K562 (cell line): ENCODE results near the gene FAM53A. TPM values are rescaled to one million over a fixed set of nuclear protein-coding genes. Genes with fewer than 3 reads are reported as not detected.

Experiments used
- BACH1 ChIP-seq: fragments of 200-800 bp; sonication (Bioruptor generic); IDR thresholded peaks from 2 replicates; pipeline ENCODE4 v1.6.1; 2016; ENCODE audit warnings: missing genetic modification characterization, missing compliant biosample characterization
- HNRNPH1 ChIP-seq: fragments of 200-400 bp; formaldehyde crosslinking; optimal IDR thresholded peaks from 2 replicates; pipeline ENCODE3; 2017; ENCODE audit warnings: low read depth, mild to moderate bottlenecking, low read length, moderate library complexity
- HNRNPUL1 ChIP-seq: fragments of 200-400 bp; formaldehyde crosslinking; IDR thresholded peaks from 2 replicates; pipeline ENCODE4 v1.6.1; 2017; ENCODE audit warnings: low read length
- KLF6 ChIP-seq: fragments of 250-450 bp; sonication (Bioruptor Pico); IDR thresholded peaks from 2 replicates; pipeline ENCODE4 v1.4.0; 2020; ENCODE audit warnings: mild to moderate bottlenecking, moderate library complexity, borderline replicate concordance
- NR4A1 ChIP-seq, 2 experiments: fragments of 250-450 bp in 1 of 2; fragments of 450-650 bp in 1 of 2; sonication (Bioruptor Pico) in 1 of 2; IDR thresholded peaks; 2 replicates each; pipeline versions ENCODE4 v1.4.0 to v1.6.1; 2016 to 2020; ENCODE audit warnings: mild to moderate bottlenecking in 2 of 2, missing compliant biosample characterization in 1 of 2, missing genetic modification characterization in 1 of 2, moderate library complexity in 1 of 2
- STAG1 ChIP-seq: sonication (generic); formaldehyde crosslinking; IDR thresholded peaks from 2 replicates; pipeline ENCODE4 v1.5.0; 2020; ENCODE audit warnings: missing genetic modification reagents, borderline replicate concordance
- polyA plus RNA-seq, 8 experiments: library from polyadenylated mRNA; depleted of rRNA in 4 of 8; stranded (reverse) in 5 of 8; unstranded in 3 of 8; fragments of >200 nt; fragmentation: Nextera tagmentation in 2 of 8; fragmentation: Illumina TruSeq in 1 of 8; extraction: Ambion mirVana in 2 of 8; extraction: Trizol in 1 of 8; gene quantifications; 2 replicates each; pipeline versions ENCODE4 v1.2.1 to v1.2.3, GENCODE V29; 2011 to 2014; ENCODE audit warnings: inconsistent platforms in 1 of 8, missing spikeins in 1 of 8
- total RNA-seq, 7 experiments: library from RNA; depleted of rRNA in 6 of 7; stranded (reverse); fragments of >200 nt in 6 of 7; fragmentation: Illumina TruSeq in 2 of 7; extraction: Trizol in 2 of 7; gene quantifications; 2 replicates each; pipeline versions ENCODE4 v1.2.1 to v1.2.3, GENCODE V29; 2011 to 2021; ENCODE audit warnings: low replicate concordance in 1 of 7
- TF ChIP-seq, protein P1 (sequence below), 2 experiments: fragments of 450-650 bp in 1 of 2; sonication (generic) in 1 of 2; formaldehyde crosslinking in 1 of 2; IDR thresholded peaks; 2 replicates each; pipeline versions ENCODE4 v1.7.1 to v1.9.0; 2016 to 2022; ENCODE audit warnings: inconsistent platforms in 1 of 2, mild to moderate bottlenecking in 1 of 2, missing genetic modification reagents in 1 of 2
- TF ChIP-seq, protein P2 (sequence below): fragments of 250-450 bp; sonication (Bioruptor Pico); IDR thresholded peaks from 2 replicates; pipeline ENCODE4 v1.8.0; 2022; ENCODE audit warnings: inconsistent platforms
- TF ChIP-seq, protein P3 (sequence below): sonication (generic); formaldehyde crosslinking; IDR thresholded peaks from 2 replicates; pipeline ENCODE4 v1.8.0; 2022; ENCODE audit warnings: mild to moderate bottlenecking, missing genetic modification reagents

FAM53A gene
- total and polyA plus RNA-seq, 9 of the 15 experiments (the other 6 are each of a cell fraction or from before 2014, with no cell fraction given), result 0.53 to 2.7 (median 1.4) TPM; not detected in 2

DNA sequence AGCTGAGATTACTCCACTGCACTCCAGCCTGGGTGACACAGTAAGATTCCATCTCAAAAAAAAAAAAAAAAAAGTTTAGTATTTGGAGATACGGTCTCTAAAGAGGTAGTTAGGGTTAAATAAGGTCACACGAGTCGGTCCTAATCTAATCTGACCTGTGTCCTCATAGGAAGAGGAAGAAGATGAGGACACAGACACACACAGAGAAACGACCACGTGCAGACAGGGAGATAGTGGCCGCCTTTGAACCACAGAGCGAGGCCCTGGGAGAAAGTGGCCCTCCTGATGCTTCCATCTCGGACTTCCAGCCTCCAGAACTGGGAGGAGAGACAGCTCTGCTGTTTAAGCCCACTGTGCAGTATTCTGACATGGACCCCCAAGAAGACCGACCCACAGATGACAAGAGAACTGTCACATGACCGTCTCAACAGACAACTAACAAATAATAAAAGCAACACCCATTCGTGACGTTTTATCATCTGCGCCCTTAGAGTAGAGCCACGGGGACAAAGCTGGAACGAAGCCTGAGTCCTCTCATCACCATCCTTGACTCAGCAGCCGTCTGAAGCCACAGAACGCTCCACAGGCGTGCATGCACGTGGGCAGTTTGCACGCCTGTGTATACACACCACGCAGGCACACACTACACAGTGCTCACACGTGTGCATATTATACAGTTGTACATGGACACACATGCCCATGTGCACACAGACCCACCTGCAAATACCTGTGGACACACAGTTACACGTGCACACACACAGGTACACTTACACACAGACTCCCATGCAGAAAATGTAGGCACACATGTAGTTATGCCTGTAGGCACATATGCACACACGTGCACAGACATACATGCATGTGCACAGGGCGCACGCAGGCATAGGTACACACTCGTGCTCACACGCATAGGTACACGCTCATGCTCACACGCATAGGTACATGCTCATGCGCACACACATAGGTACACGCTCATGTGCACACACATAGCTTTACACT, 51.7 kb downstream of the FAM53A start (continued):
- TF ChIP-seq, protein P1, sequence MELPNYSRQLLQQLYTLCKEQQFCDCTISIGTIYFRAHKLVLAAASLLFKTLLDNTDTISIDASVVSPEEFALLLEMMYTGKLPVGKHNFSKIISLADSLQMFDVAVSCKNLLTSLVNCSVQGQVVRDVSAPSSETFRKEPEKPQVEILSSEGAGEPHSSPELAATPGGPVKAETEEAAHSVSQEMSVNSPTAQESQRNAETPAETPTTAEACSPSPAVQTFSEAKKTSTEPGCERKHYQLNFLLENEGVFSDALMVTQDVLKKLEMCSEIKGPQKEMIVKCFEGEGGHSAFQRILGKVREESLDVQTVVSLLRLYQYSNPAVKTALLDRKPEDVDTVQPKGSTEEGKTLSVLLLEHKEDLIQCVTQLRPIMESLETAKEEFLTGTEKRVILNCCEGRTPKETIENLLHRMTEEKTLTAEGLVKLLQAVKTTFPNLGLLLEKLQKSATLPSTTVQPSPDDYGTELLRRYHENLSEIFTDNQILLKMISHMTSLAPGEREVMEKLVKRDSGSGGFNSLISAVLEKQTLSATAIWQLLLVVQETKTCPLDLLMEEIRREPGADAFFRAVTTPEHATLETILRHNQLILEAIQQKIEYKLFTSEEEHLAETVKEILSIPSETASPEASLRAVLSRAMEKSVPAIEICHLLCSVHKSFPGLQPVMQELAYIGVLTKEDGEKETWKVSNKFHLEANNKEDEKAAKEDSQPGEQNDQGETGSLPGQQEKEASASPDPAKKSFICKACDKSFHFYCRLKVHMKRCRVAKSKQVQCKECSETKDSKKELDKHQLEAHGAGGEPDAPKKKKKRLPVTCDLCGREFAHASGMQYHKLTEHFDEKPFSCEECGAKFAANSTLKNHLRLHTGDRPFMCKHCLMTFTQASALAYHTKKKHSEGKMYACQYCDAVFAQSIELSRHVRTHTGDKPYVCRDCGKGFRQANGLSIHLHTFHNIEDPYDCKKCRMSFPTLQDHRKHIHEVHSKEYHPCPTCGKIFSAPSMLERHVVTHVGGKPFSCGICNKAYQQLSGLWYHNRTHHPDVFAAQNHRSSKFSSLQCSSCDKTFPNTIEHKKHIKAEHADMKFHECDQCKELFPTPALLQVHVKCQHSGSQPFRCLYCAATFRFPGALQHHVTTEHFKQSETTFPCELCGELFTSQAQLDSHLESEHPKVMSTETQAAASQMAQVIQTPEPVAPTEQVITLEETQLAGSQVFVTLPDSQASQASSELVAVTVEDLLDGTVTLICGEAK (IDR thresholded peaks at IDR 0.05), result no peak
- TF ChIP-seq, protein P1 (CRISPR knock-in tag; IDR thresholded peaks at IDR 0.05), result no peak
- no peak for TF ChIP-seq NR4A1 (CRISPR knock-in tag; IDR thresholded peaks at IDR 0.05)
- TF ChIP-seq NR4A1 (tag; IDR thresholded peaks at IDR 0.05), result no peak
- no peak for TF ChIP-seq STAG1
- TF ChIP-seq, protein P2, sequence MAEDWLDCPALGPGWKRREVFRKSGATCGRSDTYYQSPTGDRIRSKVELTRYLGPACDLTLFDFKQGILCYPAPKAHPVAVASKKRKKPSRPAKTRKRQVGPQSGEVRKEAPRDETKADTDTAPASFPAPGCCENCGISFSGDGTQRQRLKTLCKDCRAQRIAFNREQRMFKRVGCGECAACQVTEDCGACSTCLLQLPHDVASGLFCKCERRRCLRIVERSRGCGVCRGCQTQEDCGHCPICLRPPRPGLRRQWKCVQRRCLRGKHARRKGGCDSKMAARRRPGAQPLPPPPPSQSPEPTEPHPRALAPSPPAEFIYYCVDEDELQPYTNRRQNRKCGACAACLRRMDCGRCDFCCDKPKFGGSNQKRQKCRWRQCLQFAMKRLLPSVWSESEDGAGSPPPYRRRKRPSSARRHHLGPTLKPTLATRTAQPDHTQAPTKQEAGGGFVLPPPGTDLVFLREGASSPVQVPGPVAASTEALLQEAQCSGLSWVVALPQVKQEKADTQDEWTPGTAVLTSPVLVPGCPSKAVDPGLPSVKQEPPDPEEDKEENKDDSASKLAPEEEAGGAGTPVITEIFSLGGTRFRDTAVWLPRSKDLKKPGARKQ (CRISPR knock-in tag), result no peak
- TF ChIP-seq, protein P3, sequence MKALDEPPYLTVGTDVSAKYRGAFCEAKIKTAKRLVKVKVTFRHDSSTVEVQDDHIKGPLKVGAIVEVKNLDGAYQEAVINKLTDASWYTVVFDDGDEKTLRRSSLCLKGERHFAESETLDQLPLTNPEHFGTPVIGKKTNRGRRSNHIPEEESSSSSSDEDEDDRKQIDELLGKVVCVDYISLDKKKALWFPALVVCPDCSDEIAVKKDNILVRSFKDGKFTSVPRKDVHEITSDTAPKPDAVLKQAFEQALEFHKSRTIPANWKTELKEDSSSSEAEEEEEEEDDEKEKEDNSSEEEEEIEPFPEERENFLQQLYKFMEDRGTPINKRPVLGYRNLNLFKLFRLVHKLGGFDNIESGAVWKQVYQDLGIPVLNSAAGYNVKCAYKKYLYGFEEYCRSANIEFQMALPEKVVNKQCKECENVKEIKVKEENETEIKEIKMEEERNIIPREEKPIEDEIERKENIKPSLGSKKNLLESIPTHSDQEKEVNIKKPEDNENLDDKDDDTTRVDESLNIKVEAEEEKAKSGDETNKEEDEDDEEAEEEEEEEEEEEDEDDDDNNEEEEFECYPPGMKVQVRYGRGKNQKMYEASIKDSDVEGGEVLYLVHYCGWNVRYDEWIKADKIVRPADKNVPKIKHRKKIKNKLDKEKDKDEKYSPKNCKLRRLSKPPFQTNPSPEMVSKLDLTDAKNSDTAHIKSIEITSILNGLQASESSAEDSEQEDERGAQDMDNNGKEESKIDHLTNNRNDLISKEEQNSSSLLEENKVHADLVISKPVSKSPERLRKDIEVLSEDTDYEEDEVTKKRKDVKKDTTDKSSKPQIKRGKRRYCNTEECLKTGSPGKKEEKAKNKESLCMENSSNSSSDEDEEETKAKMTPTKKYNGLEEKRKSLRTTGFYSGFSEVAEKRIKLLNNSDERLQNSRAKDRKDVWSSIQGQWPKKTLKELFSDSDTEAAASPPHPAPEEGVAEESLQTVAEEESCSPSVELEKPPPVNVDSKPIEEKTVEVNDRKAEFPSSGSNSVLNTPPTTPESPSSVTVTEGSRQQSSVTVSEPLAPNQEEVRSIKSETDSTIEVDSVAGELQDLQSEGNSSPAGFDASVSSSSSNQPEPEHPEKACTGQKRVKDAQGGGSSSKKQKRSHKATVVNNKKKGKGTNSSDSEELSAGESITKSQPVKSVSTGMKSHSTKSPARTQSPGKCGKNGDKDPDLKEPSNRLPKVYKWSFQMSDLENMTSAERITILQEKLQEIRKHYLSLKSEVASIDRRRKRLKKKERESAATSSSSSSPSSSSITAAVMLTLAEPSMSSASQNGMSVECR (CRISPR knock-in tag), result 0 out of 2 replicates have a peak, but pooled peaks have one; percentile 46
- TF ChIP-seq HNRNPH1, result no peak
- TF ChIP-seq KLF6 (CRISPR knock-in tag), result no peak
- TF ChIP-seq HNRNPUL1, result no peak
- TF ChIP-seq BACH1 (tag), result peak; percentile 93
